Effector memory CD4-positive, alpha-beta T cell (primary cell): ENCODE data around the gene JAZF1.
"Not testable (repeated sequence)": the region's sequence is repeated elsewhere in the genome, so short reads cannot be mapped to it uniquely, and the experiment has no call there.

Experiments used
- DNase-seq, 3 donors: peaks; one replicate each; pipeline ENCODE4 v3.0.0-alpha.2; 2020
- H3K27ac ChIP-seq: 2 replicates; pipeline ENCODE4 v1.7.0; 2013; ENCODE audit warnings: mild to moderate bottlenecking, low read length, moderate library complexity; ENCODE audit not compliant: insufficient read depth, poor library complexity, severe bottlenecking
- H3K27me3 ChIP-seq: replicated peaks from 2 replicates; pipeline ENCODE4 v1.7.0; 2013; ENCODE audit warnings: mild to moderate bottlenecking, low read length; ENCODE audit not compliant: insufficient read depth, control insufficient read depth, poor library complexity, severe bottlenecking
- H3K36me3 ChIP-seq: 2 replicates; pipeline ENCODE4 v1.7.0; 2013; ENCODE audit warnings: mild to moderate bottlenecking, low read length, moderate library complexity; ENCODE audit not compliant: control insufficient read depth, insufficient read depth
- H3K4me1 ChIP-seq: 2 replicates; pipeline ENCODE4 v1.7.0; 2013; ENCODE audit warnings: low read length, mild to moderate bottlenecking; ENCODE audit not compliant: control insufficient read depth, insufficient read depth, poor library complexity, severe bottlenecking
- H3K4me3 ChIP-seq: 2 replicates; pipeline ENCODE4 v1.7.0; 2013; ENCODE audit warnings: low read length, low read depth, mild to moderate bottlenecking; ENCODE audit not compliant: insufficient read depth, poor library complexity, severe bottlenecking
- H3K9me3 ChIP-seq: 2 replicates; pipeline ENCODE4 v1.7.0; 2013; ENCODE audit warnings: mild to moderate bottlenecking, low read length, moderate library complexity; ENCODE audit not compliant: control insufficient read depth

JAZF1 gene

DNA sequence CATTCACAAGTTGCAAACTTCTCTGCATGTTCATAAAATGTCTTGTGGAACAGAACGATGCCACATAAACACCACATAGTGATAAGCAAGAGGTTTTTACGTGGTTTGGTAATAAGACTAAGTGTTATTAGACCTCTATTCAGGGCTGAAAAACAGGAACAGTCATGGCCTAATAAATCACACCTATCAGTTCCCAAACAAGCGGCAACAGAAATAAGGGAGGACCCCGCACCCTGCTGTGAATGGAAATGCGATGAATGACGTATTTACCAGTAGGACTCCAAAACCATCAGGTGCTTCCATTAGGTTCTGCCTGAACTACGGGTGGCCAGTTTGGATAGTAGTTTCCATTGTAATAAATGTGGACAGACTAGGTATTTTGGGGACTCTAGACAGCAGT, 311.5 kb downstream of the JAZF1 start:
- DNase-seq, result no peak
- no peaks in the 10 kb centered on the region for H3K27me3 ChIP-seq
- H3K9me3 ChIP-seq, result no peaks in the 10 kb centered on the region
- H3K4me1 ChIP-seq, result no peaks in the 10 kb centered on the region
- no peak overlapping the region for H3K4me3 ChIP-seq
- H3K27ac ChIP-seq, result no peak overlapping the region
- H3K36me3 ChIP-seq, result no peaks in the 10 kb centered on the region

DNA sequence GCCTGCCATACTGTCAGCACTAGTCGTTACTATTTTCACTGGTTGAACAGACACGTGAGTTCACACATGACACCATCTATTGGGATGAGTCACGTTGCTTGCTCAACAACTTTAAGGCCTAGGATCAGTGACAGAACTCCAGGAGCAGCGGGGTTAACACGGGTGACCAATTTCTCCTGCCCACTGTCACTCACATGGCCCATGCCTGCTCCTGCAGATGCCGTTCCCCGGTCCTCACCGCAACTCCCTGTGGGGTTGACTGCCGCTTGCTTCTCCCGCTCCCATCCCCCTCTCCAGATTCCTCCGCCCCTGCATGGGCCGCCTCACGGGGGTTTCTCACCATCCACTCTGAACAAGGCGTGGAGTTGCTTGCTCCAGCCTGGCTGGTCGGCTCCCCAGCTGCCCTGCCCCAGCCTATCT, 312.5 kb downstream of the JAZF1 start:
- no peaks in the 10 kb centered on the region for H3K4me1 ChIP-seq
- H3K36me3 ChIP-seq, result no peaks in the 10 kb centered on the region
- no peak for DNase-seq
- H3K27me3 ChIP-seq, result no peaks in the 10 kb centered on the region
- H3K9me3 ChIP-seq, result no peaks in the 10 kb centered on the region
- no peak overlapping the region for H3K27ac ChIP-seq
- H3K4me3 ChIP-seq, result no peak overlapping the region

DNA sequence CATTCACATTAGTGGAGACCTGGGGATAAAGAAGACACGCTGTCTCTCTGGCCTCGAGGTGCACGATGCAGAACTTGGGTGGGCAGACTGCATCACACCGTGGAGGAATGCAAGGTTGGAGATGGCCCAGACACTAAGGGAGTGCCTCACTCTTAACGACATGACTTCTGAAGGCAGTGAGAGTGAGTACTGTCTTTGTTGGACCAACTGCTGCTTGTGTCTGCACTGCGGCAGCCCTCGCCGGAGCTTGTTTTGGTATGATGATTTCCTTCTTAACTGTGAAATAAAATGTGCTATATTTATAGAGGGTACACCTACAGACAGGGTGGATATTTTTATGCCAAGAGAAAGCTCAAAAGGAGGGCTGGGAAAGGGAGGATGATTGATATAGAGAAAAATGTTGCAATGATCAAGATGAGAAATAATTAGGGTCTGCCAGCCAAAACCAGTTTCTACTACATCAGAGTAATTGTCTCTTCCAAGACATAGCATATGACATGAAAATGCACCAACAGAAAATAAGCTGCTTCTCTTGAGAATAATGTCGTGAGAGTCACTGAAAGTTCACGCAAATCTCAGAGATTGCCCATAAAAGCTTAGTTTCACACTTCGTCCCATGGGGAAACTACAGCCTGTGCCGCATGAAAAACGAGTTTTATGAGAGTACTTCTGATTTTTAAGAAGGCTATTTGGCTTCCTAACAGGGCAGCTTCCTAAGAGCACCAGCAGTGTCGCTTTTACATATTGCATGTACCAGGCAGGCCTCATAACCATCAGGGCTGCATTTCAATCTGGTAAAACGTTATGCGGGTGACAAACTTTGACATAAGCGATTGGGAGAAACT, 313.5 kb downstream of the JAZF1 start:
- DNase-seq, result no peak
- Histone ChIP-seq H3K27me3 (no peaks in the 10 kb centered on the region), H3K4me3 (no peak overlapping the region), H3K27ac (no peak overlapping the region), H3K4me1 (no peaks in the 10 kb centered on the region), H3K9me3 (no peaks in the 10 kb centered on the region), H3K36me3 (no peaks in the 10 kb centered on the region)

GRCh38 chr7:27866256-27866655, 314.3 kb downstream of the JAZF1 start:
- no peak for DNase-seq
- Histone ChIP-seq H3K4me1 (no peaks in the 10 kb centered on the region), H3K27ac (no peak overlapping the region), H3K9me3 (no peaks in the 10 kb centered on the region), H3K36me3 (no peaks in the 10 kb centered on the region), H3K27me3 (no peaks in the 10 kb centered on the region), H3K4me3 (no peak overlapping the region)

DNA sequence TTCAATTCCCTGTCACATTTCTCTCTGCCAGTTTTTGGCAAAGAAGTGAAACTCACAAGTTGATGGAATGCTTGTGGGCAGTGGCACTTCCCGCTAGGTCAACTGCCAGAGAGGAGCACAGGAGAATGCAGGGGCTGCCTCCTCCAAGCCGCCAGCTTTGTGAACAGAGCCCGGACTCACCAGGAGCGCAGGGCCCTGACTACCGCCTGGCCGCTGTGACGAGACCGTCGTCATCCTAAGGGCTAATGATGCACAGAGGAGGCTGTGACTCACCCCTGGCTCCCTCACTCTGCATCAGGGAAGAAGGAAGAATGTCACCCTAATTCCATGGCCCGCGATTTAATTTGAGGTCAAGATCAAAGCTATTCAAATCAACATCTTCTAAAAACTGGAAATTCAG, 316.7 kb downstream of the JAZF1 start:
- DNase-seq, result no peak
- no peak overlapping the region for H3K27ac ChIP-seq
- H3K27me3 ChIP-seq, result no peaks in the 10 kb centered on the region
- H3K9me3 ChIP-seq, result no peaks in the 10 kb centered on the region
- H3K36me3 ChIP-seq, result no peaks in the 10 kb centered on the region
- H3K4me1 ChIP-seq, result no peaks in the 10 kb centered on the region
- H3K4me3 ChIP-seq, result no peak overlapping the region

- H3K9me3 ChIP-seq, result no peaks in the 10 kb centered on the region
- no peaks in the 10 kb centered on the region for H3K27me3 ChIP-seq
- no peak for DNase-seq
- no peaks in the 10 kb centered on the region for H3K36me3 ChIP-seq
- H3K4me3 ChIP-seq, result no peak overlapping the region
- no peak overlapping the region for H3K27ac ChIP-seq
- no peaks in the 10 kb centered on the region for H3K4me1 ChIP-seq
These were observed 318.8 kb downstream of the JAZF1 start for GRCh38 chr7:27861747-27862146.

- H3K9me3 ChIP-seq, result no peaks in the 10 kb centered on the region
- DNase-seq, result no peak
- no peaks in the 10 kb centered on the region for H3K36me3 ChIP-seq
- H3K4me3 ChIP-seq, result no peak overlapping the region
- no peak overlapping the region for H3K27ac ChIP-seq
- no peaks in the 10 kb centered on the region for H3K4me1 ChIP-seq
- H3K27me3 ChIP-seq, result no peaks in the 10 kb centered on the region
These were observed 319.8 kb downstream of the JAZF1 start for GRCh38 chr7:27860800-27861199.

DNA sequence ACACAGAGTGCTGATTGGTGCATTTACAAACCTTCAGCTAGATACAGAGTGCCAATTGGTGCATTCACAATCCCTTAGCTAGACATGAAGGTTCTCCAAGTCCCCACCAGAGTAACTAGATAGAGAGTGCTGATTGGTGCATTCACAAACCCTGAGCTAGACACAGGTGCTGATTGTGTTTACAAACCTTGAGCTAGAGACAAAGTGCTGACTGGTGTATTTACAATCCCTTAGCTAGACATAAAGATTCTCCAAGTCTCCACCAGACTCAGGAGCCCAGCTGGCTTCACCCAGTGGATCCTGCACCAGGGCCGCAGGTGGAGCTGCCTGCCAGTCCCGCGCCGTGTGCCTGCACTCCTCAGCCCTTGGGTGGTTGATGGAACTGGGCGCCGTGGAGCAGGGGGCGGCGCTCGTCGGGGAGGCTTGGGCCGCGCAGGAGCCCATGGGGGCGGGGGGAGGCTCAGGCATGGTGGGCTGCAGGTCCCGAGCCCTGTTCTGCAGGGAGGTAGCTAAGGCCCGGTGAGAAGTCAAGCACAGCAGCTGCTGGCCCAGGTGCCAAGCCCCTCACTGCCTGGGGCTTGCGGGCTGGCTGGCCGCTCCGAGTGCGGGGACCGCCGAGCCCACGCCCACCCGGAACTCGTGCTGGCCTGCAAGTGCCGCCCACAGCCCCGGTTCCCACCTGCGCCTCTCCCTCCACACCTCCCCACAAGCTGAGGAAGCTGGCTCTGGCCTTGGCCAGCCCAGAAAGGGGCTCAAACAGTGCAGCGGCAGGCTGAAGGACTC, 323.7 kb downstream of the JAZF1 start:
- DNase-seq, H3K27me3 ChIP-seq, H3K27ac ChIP-seq, H3K4me1 ChIP-seq, H3K4me3 ChIP-seq, H3K36me3 ChIP-seq, H3K9me3 ChIP-seq: not testable (repeated sequence)

- Histone ChIP-seq H3K27me3 (no peaks in the 10 kb centered on the region), H3K27ac (no peak overlapping the region), H3K4me3 (no peak overlapping the region), H3K9me3 (no peaks in the 10 kb centered on the region), H3K4me1 (no peaks in the 10 kb centered on the region), H3K36me3 (no peaks in the 10 kb centered on the region)
- DNase-seq, result no peak
These were observed 330.1 kb downstream of the JAZF1 start for GRCh38 chr7:27850531-27850930.

- DNase-seq, result no peak
- H3K9me3 ChIP-seq, result no peaks in the 10 kb centered on the region
- H3K36me3 ChIP-seq, result no peaks in the 10 kb centered on the region
- no peak overlapping the region for H3K4me3 ChIP-seq
- H3K27ac ChIP-seq, result no peak overlapping the region
- no peaks in the 10 kb centered on the region for H3K27me3 ChIP-seq
- no peaks in the 10 kb centered on the region for H3K4me1 ChIP-seq
These were observed 334.2 kb downstream of the JAZF1 start for GRCh38 chr7:27846388-27846787.
